Measurements from ENCODE around the gene TNFRSF13B.

DNA sequence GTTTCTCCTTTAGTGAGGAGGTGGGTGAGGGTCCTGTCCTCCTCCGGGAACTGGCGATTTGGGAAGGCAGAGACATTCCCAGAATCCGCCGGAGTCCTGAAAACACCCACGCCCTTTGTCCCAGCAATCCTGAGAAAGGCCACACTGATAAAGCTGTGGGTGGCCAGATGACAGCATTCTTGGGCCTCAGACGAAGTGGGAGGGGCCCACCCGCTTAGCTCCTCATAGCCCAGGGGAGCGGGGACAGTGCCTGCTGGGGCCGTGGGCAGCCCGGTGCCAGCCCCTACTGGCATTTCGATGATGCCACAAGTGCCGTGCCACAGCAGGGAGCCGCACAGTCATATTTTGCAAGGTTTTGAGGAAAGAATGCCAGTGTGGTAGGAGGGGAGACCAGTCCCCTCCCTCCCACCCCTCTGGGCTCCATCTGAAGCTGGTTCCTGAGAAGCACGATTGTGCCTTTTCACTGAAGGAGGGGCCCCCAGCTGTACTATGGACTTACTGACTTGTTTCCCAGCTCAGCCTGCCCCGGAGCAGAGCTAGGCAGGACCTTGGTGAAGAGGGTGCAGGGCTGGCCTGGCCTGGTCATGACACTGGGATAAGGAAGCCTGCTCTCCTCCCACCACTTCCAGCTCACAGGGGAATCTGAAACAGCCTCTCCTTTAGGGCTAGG, 49.4 kb upstream of the TNFRSF13B start:
- TF ChIP-seq, protein P1, sequence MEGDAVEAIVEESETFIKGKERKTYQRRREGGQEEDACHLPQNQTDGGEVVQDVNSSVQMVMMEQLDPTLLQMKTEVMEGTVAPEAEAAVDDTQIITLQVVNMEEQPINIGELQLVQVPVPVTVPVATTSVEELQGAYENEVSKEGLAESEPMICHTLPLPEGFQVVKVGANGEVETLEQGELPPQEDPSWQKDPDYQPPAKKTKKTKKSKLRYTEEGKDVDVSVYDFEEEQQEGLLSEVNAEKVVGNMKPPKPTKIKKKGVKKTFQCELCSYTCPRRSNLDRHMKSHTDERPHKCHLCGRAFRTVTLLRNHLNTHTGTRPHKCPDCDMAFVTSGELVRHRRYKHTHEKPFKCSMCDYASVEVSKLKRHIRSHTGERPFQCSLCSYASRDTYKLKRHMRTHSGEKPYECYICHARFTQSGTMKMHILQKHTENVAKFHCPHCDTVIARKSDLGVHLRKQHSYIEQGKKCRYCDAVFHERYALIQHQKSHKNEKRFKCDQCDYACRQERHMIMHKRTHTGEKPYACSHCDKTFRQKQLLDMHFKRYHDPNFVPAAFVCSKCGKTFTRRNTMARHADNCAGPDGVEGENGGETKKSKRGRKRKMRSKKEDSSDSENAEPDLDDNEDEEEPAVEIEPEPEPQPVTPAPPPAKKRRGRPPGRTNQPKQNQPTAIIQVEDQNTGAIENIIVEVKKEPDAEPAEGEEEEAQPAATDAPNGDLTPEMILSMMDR (IDR thresholded peaks at IDR 0.05) = no peak
- no peak for TF ChIP-seq ZFX (IDR thresholded peaks at IDR 0.05; ENCODE audit: borderline replicate concordance)

Measured in 22Rv1 (cell line).